NCI-H345 (cell line): ENCODE measurements around the gene SVEP1.
"Not testable (repeated sequence)": the region's sequence is repeated elsewhere in the genome, so short reads cannot be mapped to it uniquely, and the experiment has no call there.

Experiments used
- DNase-seq: peaks from one replicate; lab custom pipeline; 2025; lab: John Stamatoyannopoulos, UW

Gene SVEP1

DNA sequence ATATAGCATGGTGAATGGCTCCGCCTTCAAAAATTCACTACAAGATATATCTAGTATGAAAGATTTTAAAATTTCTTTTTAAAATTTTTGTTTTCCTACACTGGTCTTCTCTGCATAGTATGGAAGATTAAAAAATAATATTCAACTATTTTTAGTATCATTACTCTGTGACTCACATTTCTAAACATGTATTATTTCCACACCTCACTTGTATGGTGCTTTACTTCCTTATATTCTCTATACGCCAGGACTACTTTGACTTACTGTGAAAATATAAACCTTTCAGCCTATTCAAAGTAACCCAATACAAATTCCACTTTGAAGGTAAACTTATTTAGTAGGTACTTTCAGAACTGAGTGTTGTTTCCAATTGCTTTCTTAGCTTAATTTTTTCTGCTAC is 215.1 kb downstream of the SVEP1 start:
- no peak for DNase-seq

DNA sequence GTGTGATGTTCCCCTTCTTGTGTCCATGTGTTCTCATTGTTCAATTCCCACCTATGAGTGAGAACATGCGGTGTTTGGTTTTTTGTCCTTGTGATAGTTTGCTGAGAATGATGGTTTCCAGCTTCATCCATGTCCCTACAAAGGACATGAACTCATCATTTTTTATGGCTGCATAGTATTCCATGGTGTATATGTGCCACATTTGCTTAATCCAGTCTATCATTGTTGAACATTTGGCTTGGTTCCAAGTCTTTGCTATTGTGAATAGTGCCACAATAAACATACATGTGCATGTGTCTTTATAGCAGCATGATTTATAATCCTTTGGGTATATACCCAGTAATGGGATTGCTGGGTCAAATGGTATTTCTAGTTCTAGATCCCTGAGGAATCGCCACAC is 220.5 kb downstream of the SVEP1 start:
- not testable (repeated sequence) for DNase-seq

DNA sequence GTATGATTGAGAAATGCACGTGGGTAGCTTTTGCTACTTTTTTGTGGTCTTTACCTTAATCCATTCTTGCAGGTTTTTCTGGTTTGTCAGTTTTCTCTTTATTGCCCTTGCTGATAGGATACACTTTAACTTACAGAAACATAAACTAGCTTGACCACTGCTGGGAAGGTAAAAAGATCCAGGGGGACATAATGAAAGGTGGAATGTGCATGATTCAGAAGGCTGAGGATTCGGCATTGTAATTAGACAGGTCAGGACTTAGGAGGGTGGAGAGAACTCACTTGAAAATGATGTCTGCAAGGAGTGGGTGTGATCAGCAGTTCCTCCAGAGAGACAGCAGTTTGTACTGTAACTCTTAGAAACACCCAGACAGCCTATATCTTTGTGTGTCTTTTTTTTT is 222.0 kb downstream of the SVEP1 start:
- no peak for DNase-seq

DNA sequence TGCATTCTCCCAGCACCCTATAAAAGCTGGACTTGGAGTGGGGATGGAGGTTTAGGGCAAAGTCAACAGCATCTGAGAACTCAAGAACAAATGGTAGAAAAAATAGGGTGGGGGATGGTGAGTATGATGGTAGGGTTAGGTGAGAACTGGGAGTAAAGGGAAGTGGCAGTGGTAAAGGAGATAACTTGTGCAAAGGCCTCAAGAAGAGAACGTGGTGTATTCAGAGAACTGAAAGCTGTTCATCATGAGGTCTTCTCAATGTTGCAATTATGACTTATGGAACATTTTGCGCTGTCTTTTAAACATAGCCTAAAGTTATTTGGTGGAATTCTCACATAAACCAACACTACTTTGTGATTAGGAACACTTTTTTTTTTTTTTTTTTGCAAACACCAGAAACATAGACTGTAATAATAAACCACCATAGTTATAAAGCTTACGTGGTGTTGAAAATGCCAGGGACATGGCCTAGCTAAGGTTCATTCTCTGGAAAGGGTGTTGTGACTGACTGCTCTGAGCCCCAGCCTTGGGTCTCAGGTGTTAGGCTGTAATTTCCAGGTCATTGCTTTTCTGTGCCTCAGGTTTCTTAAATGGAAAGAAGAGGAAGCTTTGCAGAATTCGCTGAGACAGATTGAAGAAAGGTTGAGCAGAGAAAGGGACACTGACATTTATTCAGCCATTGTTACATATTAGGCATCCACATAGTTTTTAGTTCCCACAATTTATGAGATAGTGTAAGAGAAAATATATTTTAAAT is 222.7 kb downstream of the SVEP1 start:
- DNase-seq, result no peak

DNA sequence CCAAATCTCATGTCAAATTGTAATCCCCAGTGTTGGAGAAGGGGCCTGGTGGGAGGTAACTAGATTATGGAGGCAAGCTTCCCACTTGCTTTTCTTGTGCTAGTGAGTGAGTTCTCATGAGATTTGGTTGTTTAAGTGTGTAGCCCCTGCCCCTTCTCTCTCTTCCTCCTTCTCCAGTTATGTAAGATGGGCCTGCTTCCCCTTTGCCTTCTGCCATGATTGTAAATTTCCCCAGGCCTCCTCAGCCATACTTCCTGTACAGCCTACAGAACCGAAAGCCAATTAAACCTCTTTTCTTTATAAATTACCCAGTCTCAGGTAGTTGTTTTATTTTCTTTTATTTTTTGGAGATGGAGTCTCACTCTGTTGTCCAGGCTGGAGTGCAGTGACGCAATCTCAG is 223.6 kb downstream of the SVEP1 start:
- DNase-seq, result no peak

DNA sequence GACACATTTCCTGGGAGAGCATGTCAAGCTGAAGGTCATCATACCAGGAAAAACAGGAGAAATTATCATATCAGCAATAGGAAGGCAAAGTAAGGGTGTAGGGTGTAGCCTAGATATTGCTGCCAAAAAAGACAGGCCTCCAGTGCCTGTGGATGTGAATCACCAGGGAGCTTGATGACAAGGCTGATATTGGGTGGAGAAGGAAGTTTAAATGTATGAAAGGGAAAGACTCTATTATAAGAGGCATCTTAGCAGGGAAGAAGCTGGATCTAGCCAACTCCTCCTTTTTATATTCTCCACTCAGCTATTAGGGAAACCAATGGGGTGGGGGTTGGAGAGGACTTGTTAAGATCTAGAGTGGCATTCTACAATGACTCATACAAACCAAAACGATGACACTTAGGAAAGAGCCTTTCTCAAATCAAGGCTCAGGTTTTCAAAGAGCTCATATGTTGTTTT is 228.5 kb downstream of the SVEP1 start:
- DNase-seq, result no peak

DNA sequence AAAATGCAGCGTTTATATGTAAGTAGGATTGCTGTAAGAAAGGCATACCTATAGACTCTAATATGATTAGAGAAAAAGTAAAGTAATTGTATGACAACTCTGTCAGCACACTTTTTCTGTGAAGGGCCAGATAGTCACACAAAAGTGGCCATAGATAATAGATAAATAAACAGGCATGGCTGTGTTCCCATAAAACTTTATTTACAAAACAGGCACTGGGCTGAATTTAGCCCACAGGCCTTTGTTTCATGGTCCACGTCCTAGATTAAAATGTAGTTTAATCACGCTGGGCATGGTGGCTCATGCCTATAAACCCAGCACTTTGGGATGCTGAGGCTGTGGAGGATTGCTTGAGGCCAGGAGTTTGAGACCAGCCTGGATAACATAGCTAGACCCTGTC is 233.2 kb downstream of the SVEP1 start:
- DNase-seq, result no peak

DNA sequence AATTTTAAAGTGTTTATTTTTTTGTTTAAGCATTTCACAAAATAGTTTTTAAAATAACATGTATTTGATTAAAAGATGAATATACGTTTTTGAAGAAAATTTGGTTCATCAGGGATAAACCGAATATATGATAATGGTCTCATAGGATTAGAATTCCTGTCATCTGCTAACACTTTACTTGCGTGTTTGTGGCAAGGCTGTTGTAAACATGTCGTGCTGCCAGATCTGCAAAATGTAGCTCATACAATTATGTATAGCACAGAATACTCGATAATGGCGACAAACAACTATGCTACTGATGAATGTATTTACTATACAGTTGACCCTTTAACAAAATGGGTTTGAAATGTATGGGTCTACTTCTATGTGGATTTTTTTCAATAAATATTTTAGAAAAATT is 234.7 kb downstream of the SVEP1 start:
- DNase-seq, result no peak

DNA sequence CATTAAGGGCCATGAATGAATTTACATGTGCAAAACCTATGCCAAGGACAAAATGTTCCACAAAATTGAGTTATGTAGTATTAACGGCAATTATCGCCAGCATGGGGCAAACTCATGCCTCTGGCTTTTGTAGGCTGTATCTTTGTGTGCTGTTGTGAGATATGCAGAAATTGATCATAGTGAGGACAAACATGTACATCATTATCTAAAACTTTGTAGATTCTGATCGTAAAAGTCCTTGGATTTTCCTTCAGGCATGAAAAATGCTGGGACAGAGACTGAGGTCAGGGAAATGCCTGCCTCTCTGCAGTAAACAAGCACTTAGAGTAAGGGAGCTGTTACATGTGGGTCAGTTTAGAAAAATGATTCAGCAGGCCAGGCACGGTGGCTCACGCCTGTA is 236.0 kb downstream of the SVEP1 start:
- DNase-seq, result no peak

DNA sequence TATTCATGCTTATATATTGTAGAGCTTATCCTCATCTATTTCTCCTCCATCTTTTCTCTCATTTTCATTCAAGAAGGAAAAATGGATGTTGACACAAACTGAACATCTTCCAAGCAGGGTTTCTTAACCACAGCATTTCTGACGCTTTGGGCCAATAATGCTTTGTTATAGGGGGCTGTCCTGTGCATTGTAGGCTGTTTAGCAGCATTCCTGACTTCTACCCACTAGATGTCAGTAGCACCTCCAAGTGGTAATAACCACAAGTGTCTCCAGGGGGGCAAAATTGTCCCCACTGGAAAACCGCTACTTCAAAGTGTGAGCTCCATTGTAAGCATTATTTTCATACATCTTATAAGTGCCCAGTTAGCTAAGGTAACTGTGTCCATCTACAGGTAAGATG is 239.2 kb downstream of the SVEP1 start:
- DNase-seq, result no peak

DNA sequence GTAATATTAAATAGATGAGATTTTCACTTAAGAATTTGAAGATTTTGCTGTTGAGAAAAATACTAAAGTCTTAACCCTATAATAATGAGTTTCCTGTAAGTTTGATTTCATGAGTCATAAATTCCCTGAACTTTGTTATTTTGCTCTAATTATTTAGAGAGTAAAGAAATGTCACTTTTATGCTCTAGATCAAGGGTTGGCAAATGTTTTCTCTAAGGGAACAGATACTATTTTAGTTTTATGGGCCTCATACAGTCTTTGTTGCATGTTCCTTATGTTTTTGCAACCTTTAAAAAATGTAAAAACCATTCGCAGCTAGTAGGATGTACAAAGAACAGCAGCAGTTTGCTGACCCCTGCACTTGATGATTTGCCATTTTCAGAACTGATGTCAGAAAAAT is 241.4 kb downstream of the SVEP1 start:
- no peak for DNase-seq

DNA sequence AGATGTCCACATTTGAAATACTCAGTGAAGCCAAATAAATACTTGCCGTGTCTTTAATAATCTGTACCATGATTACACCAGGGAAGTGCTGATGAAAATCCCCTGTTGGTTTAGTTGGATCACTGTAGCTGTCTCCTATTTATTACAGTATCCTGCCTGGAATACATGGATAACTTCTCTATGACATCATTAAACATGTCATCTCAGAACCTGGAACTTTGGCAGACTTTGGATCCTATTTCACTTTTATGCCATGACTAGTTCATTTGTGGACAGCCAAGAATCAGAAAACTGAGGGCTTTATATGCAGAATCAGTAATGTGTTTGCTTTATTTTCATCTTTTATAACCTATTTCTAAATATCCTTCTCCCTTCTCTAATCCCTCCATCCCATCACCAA is 241.8 kb downstream of the SVEP1 start, which contains the start of gene TXNDC8:
TSS of gene TXNDC8 (minus strand) at position 137 of the 400 bp plus-strand sequence.
- DNase-seq, result no peak

DNA sequence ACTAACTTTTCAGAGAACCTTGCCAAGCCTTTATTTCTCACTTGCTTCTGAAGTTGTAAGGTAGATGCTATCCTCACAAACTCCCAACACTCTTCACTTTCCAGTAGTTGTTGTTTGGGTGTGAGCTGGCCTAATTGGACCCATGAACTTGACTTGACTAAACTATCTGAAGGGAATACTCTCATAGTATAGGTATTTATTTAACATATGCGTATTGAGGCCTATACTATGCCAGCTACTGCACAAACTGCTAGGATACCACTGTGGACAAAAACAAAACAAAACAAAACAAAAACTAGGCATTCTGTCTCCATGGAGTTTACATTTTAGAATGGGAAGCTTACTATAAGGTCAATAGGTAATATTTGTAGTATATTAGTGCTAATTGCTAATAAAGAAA is 243.2 kb downstream of the SVEP1 start:
- DNase-seq, result no peak

DNA sequence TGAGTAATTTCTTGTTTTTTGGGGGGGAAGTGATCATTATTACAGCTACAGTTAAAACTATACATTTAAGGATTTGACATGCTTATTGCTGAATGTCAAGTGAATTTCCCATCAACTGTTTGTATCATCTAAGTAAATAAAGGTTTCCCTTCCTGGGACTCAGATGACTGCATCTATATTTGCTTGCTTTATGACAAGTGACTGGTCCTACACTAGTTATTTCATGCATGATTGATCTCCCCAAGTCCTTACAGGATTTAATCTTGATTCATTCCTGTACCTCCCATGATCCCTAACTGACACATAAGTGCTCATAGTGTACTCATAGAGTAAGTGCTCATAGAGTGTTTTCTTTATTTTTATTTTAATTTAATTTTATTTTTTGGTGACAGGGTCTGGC is 244.7 kb downstream of the SVEP1 start:
- peak; percentile 36 for DNase-seq

DNA sequence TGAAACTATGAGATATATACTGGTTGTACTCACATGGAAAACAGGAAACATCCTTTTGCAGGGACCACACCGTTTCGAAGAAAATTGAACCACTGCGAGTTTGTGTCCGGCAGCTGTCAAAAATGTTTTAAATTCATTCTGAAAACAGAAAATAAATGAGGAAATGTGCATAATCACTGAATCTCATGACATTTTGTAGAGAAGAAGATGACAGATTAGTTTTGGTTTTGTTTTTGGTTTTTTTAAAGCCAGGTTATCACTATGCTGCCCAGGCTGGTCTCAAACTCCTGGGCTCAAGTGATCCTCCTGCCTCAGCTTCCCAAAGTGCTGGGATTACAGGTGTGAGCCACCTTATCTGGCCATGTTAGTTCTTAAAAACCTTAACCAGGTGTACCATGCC is 245.4 kb downstream of the SVEP1 start:
- no peak for DNase-seq

DNA sequence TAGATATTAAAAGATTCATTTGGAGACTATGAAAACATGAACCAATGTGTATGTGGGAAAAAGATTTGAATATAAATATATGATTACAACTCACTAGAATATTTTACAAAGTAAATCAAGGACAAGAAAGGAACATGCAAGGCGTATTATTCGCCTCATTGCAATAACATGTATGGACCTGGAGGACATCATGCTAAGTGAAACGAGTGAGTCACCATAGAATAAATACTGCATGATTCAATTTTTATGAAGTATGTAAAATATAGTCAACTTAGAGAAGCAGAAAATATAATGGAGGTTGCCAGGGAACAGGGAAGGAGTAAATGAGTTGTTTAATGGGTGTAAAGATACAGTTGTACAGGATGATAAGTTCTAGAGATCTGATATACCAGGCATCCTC is 246.8 kb downstream of the SVEP1 start:
- no peak for DNase-seq

DNA sequence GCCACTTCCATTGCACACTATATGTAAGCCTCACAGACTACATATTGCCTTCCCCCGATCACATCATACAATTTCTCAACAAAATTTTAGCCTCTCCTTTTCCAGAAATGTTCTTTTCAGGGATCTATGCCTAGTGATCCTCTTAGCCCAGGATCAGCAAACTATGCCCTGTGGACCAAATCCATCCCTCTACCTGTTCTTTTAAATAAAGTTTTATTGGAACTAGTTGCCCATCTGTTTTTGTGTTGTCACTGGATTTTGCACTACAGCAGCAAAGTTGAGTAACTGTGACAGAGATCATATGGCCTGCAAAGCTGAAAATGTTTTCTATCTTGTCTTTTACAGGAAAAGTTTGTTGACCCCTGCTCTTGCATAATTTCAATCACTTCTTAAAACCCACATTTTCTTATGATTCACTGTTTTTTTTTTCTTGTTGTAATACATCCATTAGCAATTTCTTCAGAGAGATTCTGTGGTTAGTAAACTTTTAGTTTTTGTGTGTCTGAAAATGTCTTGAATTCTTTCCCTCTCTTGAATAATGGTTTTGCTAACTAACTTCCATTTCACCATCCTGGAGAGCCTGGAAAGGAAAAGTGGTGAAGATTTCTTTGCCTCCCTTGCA is 248.9 kb downstream of the SVEP1 start:
- no peak for DNase-seq

DNA sequence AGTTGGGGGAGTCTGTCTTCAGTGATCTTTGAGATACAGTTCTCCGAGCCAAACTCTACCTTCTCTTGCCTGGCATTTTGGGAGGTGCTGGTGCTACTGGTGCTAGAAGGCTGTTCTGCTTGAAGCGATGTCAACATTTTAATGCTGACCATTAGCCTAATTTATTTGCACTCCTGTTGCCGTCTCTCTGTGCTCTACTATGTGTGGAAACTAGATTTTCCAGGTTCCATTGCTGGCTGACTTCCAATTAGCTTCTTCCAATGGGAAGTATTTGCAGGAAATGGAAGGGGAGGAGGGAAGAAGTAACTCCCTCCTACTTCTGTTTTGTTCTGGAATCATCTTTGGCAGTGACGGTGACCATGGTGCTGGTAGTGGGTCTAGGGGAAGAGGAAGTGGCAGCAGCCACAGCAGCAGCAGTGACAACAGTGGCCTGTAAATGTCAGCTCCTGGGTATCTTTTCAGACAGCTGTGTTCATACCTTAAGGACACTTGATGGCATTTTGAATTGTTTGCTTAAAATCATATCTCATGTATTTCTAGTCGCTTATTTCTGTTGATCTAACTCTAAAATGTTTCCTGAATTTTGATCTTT is 249.8 kb downstream of the SVEP1 start:
- DNase-seq, result no peak

DNA sequence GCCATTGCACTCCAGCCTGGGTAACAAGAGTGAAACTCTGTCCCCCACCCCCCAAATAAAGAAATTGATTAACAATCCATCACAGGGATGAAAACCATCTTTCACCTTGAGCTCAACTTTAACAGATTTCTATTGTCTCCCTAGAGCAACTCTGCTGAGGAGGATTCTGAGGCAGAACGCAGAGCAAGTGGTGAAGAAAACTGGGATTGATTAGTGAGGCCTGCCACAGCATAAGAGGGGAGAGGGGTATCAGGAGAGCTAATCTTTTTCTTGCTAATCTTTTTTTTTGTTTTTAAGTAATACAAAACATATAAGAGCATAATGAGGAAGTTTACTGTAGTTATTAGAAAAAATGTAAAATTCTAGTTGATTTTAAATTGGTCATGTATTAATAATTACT is 250.8 kb downstream of the SVEP1 start:
- no peak for DNase-seq

DNA sequence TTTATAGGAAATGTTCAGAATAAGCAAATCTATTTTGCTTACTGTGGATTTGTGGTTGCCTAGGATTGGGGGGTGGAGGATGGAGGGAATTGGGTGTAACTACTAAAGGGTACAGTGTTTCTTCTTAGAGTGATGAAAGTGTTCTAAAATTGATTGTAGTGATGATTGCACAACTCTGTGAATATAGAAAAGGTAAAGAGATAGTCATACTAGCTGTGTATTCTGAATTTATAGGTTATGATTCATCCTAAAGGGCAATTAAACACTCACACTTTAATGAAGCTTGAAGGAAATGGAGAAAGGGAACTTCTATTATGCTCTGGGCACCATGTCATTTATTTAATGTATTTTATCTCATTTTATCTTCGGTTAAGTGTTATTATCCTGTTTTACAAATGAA is 251.8 kb downstream of the SVEP1 start:
- DNase-seq, result no peak

DNA sequence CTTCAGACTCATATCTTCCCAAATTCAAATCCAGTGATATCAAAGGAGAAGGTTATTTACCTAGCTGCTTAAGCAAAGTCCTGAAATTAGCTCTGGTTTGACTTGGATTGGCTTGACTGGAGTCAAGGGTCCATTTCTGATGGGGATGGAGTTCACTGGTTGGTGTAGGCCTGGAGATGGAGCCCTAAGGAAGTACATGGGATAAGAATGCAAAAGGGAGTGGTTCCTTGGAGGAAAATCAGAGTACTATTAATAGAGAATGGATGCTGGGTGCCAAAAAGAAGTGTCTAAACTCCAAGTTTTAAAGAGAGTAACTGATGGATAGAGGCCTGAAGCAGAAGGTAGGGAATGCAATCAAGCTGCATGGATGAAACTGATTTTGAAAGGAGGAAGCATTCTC is 255.7 kb downstream of the SVEP1 start:
- no peak for DNase-seq

DNA sequence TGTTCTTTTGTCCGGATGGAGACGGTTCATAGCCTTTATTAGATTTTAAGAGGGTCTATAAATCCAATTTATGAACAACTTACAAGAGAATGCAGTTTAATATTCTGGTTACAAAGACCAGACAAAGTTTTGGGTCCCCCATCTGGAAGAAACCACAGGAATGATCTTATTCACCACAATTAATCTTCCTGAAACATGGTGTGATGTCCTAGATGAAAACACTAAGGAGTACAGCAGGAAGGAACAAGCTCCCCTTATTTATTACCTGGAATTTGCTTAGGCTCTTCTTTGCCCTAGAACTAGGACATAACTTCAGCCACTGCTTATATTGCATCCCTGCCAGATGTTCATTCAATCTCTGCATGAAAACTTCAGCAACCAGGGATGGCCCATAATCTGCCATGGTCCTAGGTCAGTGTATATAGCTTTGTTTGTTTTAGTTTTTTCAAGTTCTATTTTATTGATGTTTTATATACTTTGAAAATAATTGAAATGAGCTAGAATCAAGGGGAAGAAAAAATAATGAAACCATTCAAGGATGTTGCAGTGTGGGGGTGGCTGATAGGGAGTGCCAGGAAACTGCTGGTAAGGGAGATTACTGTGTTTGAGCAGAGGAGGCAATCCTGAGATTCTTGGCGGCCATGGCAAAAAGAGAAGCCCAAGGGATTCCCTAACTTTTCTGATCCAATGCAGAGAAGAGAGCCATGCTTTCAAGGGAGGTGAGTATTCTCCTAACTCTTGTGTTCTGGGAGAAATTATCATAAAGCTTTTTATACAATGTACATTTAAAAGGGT is 258.7 kb downstream of the SVEP1 start:
- no peak for DNase-seq
